GM12878 (cell line): ENCODE data around the gene ZFPM1. TPM values are rescaled to one million over a fixed set of nuclear protein-coding genes. Genes with fewer than 3 reads are reported as not detected.

Experiments used
- ATAC-seq: fragments of 200-7000 bp; cut with Tn5 transposase; 3 replicates; pipeline ENCODE4 v1.9.1; 2020; ENCODE audit warnings: mild to moderate bottlenecking, moderate library complexity
- BruUV-seq: library from RNA; stranded (reverse); fragments of 400-500 nt; replicated peaks from 2 replicates; lab custom pipeline; 2021; lab: Mats Ljungman, UMichigan
- CTCF ChIA-PET: fragments of 300-600 bp; sonication (Branson Sonifier 250); formaldehyde crosslinking; extraction: SDS; loops from one replicate; lab custom pipeline; 2021; ENCODE audit warnings: inconsistent platforms; lab: Yijun Ruan, JAX
- POLR2A ChIA-PET: fragments of 350-600 bp; formaldehyde crosslinking; extraction: SDS; loops from one replicate; lab custom pipeline; 2021; ENCODE audit warnings: inconsistent platforms; lab: Charles Lee
- RAD21 ChIA-PET: fragments of 300-600 bp; sonication (Branson Sonifier 250); formaldehyde crosslinking; loops from one replicate; lab custom pipeline; 2023; ENCODE audit warnings: antibody characterized with exemption; ENCODE audit not compliant: unreplicated experiment; lab: Charles Lee
- SMC1A ChIA-PET: fragments of 300-600 bp; sonication (Branson Sonifier 250); formaldehyde crosslinking; loops from one replicate; lab custom pipeline; 2023; ENCODE audit not compliant: unreplicated experiment, uncharacterized antibody; lab: Charles Lee
- DNase-seq: peaks from one replicate; pipeline ENCODE4 v3.0.0-alpha.2; 2011; ENCODE audit warnings: low read depth, low spot score
- FAIRE-seq: peaks from 3 replicates; lab custom pipeline; 2011; peaks lifted over from hg19 to GRCh38; lab: Jason Lieb, UNC
- H2AFZ ChIP-seq: 2 replicates; pipeline ENCODE4 v1.6.0; 2011; ENCODE audit warnings: low read depth, low read length, control low read depth; ENCODE audit not compliant: control insufficient read depth
- H3K27ac ChIP-seq: 2 replicates; pipeline ENCODE4 v1.5.1; 2011; ENCODE audit warnings: control low read depth; ENCODE audit not compliant: control insufficient read depth, insufficient read depth
- H3K27me3 ChIP-seq, 2 experiments: replicated peaks in 1 of 2; 2 replicates each; pipeline versions ENCODE4 v1.6.0 to v1.6.1; 2011; ENCODE audit warnings: low read length in 1 of 2; ENCODE audit not compliant: control insufficient read depth in 2 of 2, insufficient read depth in 2 of 2
- H3K36me3 ChIP-seq, 2 experiments: 2 replicates each; pipeline ENCODE4 v1.5.1; 2011; ENCODE audit warnings: low read length in 1 of 2; ENCODE audit not compliant: control insufficient read depth in 2 of 2, insufficient read depth in 2 of 2
- H3K4me1 ChIP-seq: 2 replicates; pipeline ENCODE4 v1.6.1; 2011; ENCODE audit warnings: mild to moderate bottlenecking, low read length, moderate library complexity, mixed read lengths; ENCODE audit not compliant: control insufficient read depth, insufficient read depth
- H3K4me2 ChIP-seq: 2 replicates; pipeline ENCODE4 v1.6.0; 2011; ENCODE audit warnings: control low read depth; ENCODE audit not compliant: control insufficient read depth, insufficient read depth
- H3K4me3 ChIP-seq: fragments of 200-600 bp; sonication (generic); 2 replicates; pipeline ENCODE4 v1.5.1; 2016
- H3K79me2 ChIP-seq: 2 replicates; pipeline ENCODE4 v1.6.0; 2011; ENCODE audit warnings: low read length; ENCODE audit not compliant: control insufficient read depth, insufficient read depth
- H3K9ac ChIP-seq: 2 replicates; pipeline ENCODE4 v1.8.0; 2011; ENCODE audit warnings: low read length, control low read depth, mixed read lengths; ENCODE audit not compliant: control insufficient read depth, insufficient read depth
- H3K9me3 ChIP-seq: replicated peaks from 3 replicates; pipeline ENCODE4 v1.5.1; 2011; ENCODE audit warnings: mild to moderate bottlenecking, low read length; ENCODE audit not compliant: control insufficient read depth, insufficient read depth
- H4K20me1 ChIP-seq: 2 replicates; pipeline ENCODE4 v1.6.0; 2011; ENCODE audit not compliant: control insufficient read depth, insufficient read depth
- ASH2L ChIP-seq: fragments of 300-600, 200-600 bp; sonication (generic); IDR thresholded peaks from 2 replicates; pipeline ENCODE4 v1.6.1; 2017; ENCODE audit warnings: low read depth, mild to moderate bottlenecking, borderline replicate concordance
- CBX3 ChIP-seq: fragments of 200-600 bp; sonication (generic); IDR thresholded peaks from 2 replicates; pipeline ENCODE4 v1.6.1; 2016; ENCODE audit warnings: low read depth, borderline replicate concordance
- MTA3 ChIP-seq: IDR thresholded peaks from 2 replicates; pipeline ENCODE4 v1.6.1; 2012; ENCODE audit warnings: low read length, inconsistent platforms, borderline replicate concordance
- STAT1 ChIP-seq: fragments of 450-650 bp; conservative IDR thresholded peaks from 2 replicates; pipeline ENCODE4 v1.6.1; 2014; ENCODE audit warnings: antibody characterized with exemption, mild to moderate bottlenecking
- ZBTB33 ChIP-seq: fragments of 450-650 bp; IDR thresholded peaks from 2 replicates; pipeline ENCODE4 v1.6.1; 2017; ENCODE audit warnings: mild to moderate bottlenecking
- ZSCAN29 ChIP-seq: fragments of 450-650 bp; IDR thresholded peaks from 2 replicates; pipeline ENCODE4 v1.6.1; 2017; ENCODE audit warnings: mild to moderate bottlenecking, moderate library complexity
- WGBS: methylation state at CpG from one replicate; pipeline ENCODE4 v1.1.6; 2016; ENCODE audit warnings: low lambda C conversion rate; ENCODE audit not compliant: insufficient replicate concordance, insufficient coverage; ENCODE audit errors: missing lambda C conversion rate; 5-methylcytosine and 5-hydroxymethylcytosine counted together
- in situ Hi-C: fragments of 300-500 bp; cut with MboI; formaldehyde crosslinking; loops from 9 replicates; pipeline ENCODE4 v1.14.3; 2018; ENCODE audit warnings: mixed read lengths
- intact Hi-C: fragments of 100-400 bp; cut with micrococcal nuclease; formaldehyde crosslinking; loops from one replicate; pipeline ENCODE4 v1.14.2; 2022; ENCODE audit not compliant: unreplicated experiment
- polyA plus RNA-seq, 11 experiments: library from polyadenylated mRNA; depleted of rRNA in 4 of 11; unstranded in 6 of 11; stranded (reverse) in 5 of 11; fragments of >200 nt; fragmentation: Nextera tagmentation in 4 of 11; fragmentation: Illumina TruSeq in 1 of 11; extraction: Ambion mirVana in 4 of 11; extraction: Trizol in 1 of 11; gene quantifications; 1 replicate in 1 of 11; 2 replicates in 10 of 11; pipeline versions ENCODE4 v1.2.1 to v1.2.3, GENCODE V29; 2011 to 2016; ENCODE audit warnings: inconsistent platforms in 2 of 11, missing spikeins in 2 of 11, low read depth in 1 of 11
- total RNA-seq, 4 experiments: library from RNA; depleted of rRNA in 3 of 4; stranded (reverse); fragments of >200 nt in 3 of 4; fragmentation: Illumina TruSeq in 1 of 4; extraction: Trizol in 1 of 4; gene quantifications; 2 replicates each; pipeline versions ENCODE4 v1.2.1 to v1.2.3, GENCODE V29; 2013 to 2021
- TF ChIP-seq, protein P1 (sequence below): fragments of 450-650 bp; IDR thresholded peaks from 2 replicates; pipeline ENCODE4 v1.6.1; 2016; ENCODE audit warnings: mild to moderate bottlenecking

ZFPM1 gene
- total and polyA plus RNA-seq, 10 of the 15 experiments (the other 5 are each of a cell fraction or from before 2014, with no cell fraction given), result 0.02 to 5.1 (median 0.30) TPM

DNA sequence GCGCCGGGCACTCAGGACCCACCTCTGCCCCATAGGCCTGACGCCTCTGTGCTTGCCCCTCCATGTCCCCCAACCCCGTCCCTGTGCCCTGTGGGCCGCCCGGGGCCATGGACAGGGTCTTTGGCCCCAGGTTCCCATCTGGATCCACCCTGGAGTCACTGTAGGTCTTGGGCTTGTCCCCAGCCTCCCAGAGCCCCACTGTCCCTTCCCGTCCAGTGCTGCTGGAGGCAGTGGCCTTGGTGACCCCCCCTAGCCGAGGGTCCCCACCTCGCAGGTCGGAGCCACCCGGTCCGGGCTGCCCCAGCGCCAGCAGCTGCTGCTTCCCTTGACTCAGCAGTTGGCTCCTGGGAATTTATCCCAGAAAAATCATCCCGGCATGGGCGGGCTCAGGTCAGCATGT is 49.3 kb downstream of the ZFPM1 start:
- WGBS, result 69% methylated on average over 15 of the region's 15 CpGs
- no peaks in the 10 kb centered on the region for H4K20me1 ChIP-seq
- no peak overlapping the region for H3K9ac ChIP-seq
- ATAC-seq (no peak), DNase-seq (no peak), FAIRE-seq (no peak)
- POLR2A ChIA-PET, result no interaction called here
- H3K4me1 ChIP-seq, result no peaks in the 10 kb centered on the region
- H3K4me3 ChIP-seq, result no peak overlapping the region
- SMC1A ChIA-PET, result no interaction called here
- H3K27me3 ChIP-seq, result no peaks in the 10 kb centered on the region
- in situ Hi-C loops (no loop called here), intact Hi-C loops (no loop called here)
- no peaks in the 10 kb centered on the region for H3K9me3 ChIP-seq
- no peak overlapping the region for H2AFZ ChIP-seq
- H3K36me3 ChIP-seq, result no peaks in the 10 kb centered on the region
- TF ChIP-seq STAT1, result no peak
- TF ChIP-seq MTA3, result no peak
- TF ChIP-seq ZSCAN29, result no peak
- no peak for TF ChIP-seq ASH2L
- no peak for TF ChIP-seq CBX3
- TF ChIP-seq, protein P1, sequence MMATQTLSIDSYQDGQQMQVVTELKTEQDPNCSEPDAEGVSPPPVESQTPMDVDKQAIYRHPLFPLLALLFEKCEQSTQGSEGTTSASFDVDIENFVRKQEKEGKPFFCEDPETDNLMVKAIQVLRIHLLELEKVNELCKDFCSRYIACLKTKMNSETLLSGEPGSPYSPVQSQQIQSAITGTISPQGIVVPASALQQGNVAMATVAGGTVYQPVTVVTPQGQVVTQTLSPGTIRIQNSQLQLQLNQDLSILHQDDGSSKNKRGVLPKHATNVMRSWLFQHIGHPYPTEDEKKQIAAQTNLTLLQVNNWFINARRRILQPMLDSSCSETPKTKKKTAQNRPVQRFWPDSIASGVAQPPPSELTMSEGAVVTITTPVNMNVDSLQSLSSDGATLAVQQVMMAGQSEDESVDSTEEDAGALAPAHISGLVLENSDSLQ, result no peak
- TF ChIP-seq ZBTB33, result no peak
- BruUV-seq, result no TSS peak
- RAD21 ChIA-PET, result no interaction called here
- H3K79me2 ChIP-seq, result no peaks in the 10 kb centered on the region
- H3K4me2 ChIP-seq, result no peak overlapping the region
- CTCF ChIA-PET, result no interaction called here
- H3K27ac ChIP-seq, result no peak overlapping the region
